Smooth muscle cell (in vitro differentiated cells): ENCODE results near the gene ALOX5AP. TPM values are rescaled to one million over a fixed set of nuclear protein-coding genes. Genes with fewer than 3 reads are reported as not detected.

ENCODE experiments used
- DNase-seq: peaks from one replicate; lab custom pipeline; 2025; ENCODE audit not compliant: unreplicated experiment; lab: John Stamatoyannopoulos, UW
- H2AFZ ChIP-seq: fragments of 200-600 bp; sonication (generic); 2 replicates; pipeline ENCODE4 v1.6.0; 2016; ENCODE audit warnings: antibody characterized with exemption, low read depth, mild to moderate bottlenecking
- H3F3A ChIP-seq: fragments of 200-600 bp; sonication (generic); 2 replicates; pipeline ENCODE4 v1.6.0; 2017; ENCODE audit warnings: antibody characterized with exemption, low read depth
- H3K27ac ChIP-seq: fragments of 200-600 bp; sonication (generic); 2 replicates; pipeline ENCODE4 v1.5.1; 2016; ENCODE audit warnings: low read depth, mild to moderate bottlenecking
- H3K27me3 ChIP-seq: fragments of 200-600 bp; sonication (generic); 2 replicates; pipeline ENCODE4 v1.6.1; 2016; ENCODE audit warnings: low read depth, mild to moderate bottlenecking
- H3K36me3 ChIP-seq: fragments of 200-600 bp; sonication (generic); 2 replicates; pipeline ENCODE4 v1.5.1; 2016; ENCODE audit warnings: low read depth
- H3K4me1 ChIP-seq: fragments of 200-600 bp; sonication (generic); 2 replicates; pipeline ENCODE4 v1.5.1; 2016; ENCODE audit warnings: low read depth
- H3K4me2 ChIP-seq: fragments of 200-600 bp; sonication (generic); 2 replicates; pipeline ENCODE4 v1.6.0; 2016; ENCODE audit warnings: mild to moderate bottlenecking
- H3K4me3 ChIP-seq: fragments of 200-600 bp; sonication (generic); 2 replicates; pipeline ENCODE4 v1.5.1; 2016; ENCODE audit warnings: mild to moderate bottlenecking
- H3K79me2 ChIP-seq: fragments of 200-600 bp; sonication (generic); 2 replicates; pipeline ENCODE4 v1.6.0; 2016; ENCODE audit warnings: low read depth, mild to moderate bottlenecking
- H3K9ac ChIP-seq: fragments of 200-600 bp; sonication (generic); 2 replicates; pipeline ENCODE4 v1.6.0; 2016; ENCODE audit warnings: low read depth
- H3K9me3 ChIP-seq: fragments of 200-600 bp; sonication (generic); replicated peaks from 2 replicates; pipeline ENCODE4 v1.5.1; 2016; ENCODE audit warnings: low read depth
- H4K20me1 ChIP-seq: fragments of 200-600 bp; sonication (generic); 2 replicates; pipeline ENCODE4 v1.6.0; 2016; ENCODE audit warnings: low read depth
- CTCF ChIP-seq: fragments of 200-600 bp; sonication (generic); IDR thresholded peaks from 2 replicates; pipeline ENCODE4 v1.5.1; 2017; ENCODE audit warnings: borderline replicate concordance, mild to moderate bottlenecking, antibody characterized with exemption; ENCODE audit not compliant: insufficient read depth, poor library complexity, severe bottlenecking
- WGBS: methylation state at CpG from one replicate; pipeline ENCODE4 v1.1.7; 2016; ENCODE audit warnings: low lambda C conversion rate; 5-methylcytosine and 5-hydroxymethylcytosine counted together
- polyA plus RNA-seq: library from polyadenylated mRNA; unstranded; fragments of >200 nt; fragmentation: Nextera tagmentation; extraction: Ambion mirVana; gene quantifications from 2 replicates; pipeline ENCODE4 v1.2.1, GENCODE V29; 2016
- total RNA-seq: library from RNA; depleted of rRNA; stranded (reverse); fragments of >200 nt; gene quantifications from 2 replicates; pipeline ENCODE4 v1.2.3, GENCODE V29; 2014

Gene ALOX5AP
- total and polyA plus RNA-seq, 2 experiments from 2014 or later = 0.22 TPM; not detected in 1

DNA sequence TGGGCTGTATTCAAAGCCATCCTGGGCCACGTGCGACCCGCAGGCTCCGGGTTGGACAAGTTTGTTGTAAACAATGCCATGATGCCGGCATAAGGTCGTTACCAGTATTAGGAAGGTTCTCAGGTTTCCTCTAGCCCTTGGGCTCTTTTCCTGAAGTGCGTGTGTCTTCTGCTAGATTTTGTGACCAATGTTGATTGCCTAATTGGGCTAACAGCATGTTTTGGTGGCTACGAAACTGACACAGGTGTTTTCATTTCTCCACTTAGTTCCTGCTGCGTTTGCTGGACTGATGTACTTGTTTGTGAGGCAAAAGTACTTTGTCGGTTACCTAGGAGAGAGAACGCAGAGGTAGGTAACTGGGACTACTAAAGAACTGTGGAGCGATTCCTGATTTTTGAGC is 20.3 kb downstream of the ALOX5AP start:
- H2AFZ ChIP-seq = no peak overlapping the region
- no peaks in the 10 kb centered on the region for H3K4me1 ChIP-seq
- H3F3A ChIP-seq = no peaks in the 10 kb centered on the region
- no peaks in the 10 kb centered on the region for H3K79me2 ChIP-seq
- no peaks in the 10 kb centered on the region for H3K9me3 ChIP-seq
- H3K36me3 ChIP-seq = no peaks in the 10 kb centered on the region
- no peak overlapping the region for H3K4me3 ChIP-seq
- TF ChIP-seq CTCF = no peak
- DNase-seq = no peak
- H3K9ac ChIP-seq = no peak overlapping the region
- no peak overlapping the region for H3K27ac ChIP-seq
- no peaks in the 10 kb centered on the region for H4K20me1 ChIP-seq
- no peak overlapping the region for H3K4me2 ChIP-seq
- no peaks in the 10 kb centered on the region for H3K27me3 ChIP-seq
- WGBS = 82% methylated on average over 12 of the region's 12 CpGs

- no peak overlapping the region for H3K9ac ChIP-seq
- H3K4me2 ChIP-seq = peak overlapping the region; percentile 33
- H3K27ac ChIP-seq = no peak overlapping the region
- no peaks in the 10 kb centered on the region for H3F3A ChIP-seq
- 27% methylated on average over 9 of the region's 9 CpGs for WGBS
- no peaks in the 10 kb centered on the region for H4K20me1 ChIP-seq
- no peak for DNase-seq
- no peaks in the 10 kb centered on the region for H3K9me3 ChIP-seq
- no peak for TF ChIP-seq CTCF
- no peaks in the 10 kb centered on the region for H3K4me1 ChIP-seq
- no peaks in the 10 kb centered on the region for H3K79me2 ChIP-seq
- H2AFZ ChIP-seq = no peak overlapping the region
- no peaks in the 10 kb centered on the region for H3K27me3 ChIP-seq
- H3K4me3 ChIP-seq = no peak overlapping the region
- H3K36me3 ChIP-seq = no peaks in the 10 kb centered on the region
Observed at GRCh38 chr13:30757026-30757742, 21.8 kb downstream of the ALOX5AP start.

DNA sequence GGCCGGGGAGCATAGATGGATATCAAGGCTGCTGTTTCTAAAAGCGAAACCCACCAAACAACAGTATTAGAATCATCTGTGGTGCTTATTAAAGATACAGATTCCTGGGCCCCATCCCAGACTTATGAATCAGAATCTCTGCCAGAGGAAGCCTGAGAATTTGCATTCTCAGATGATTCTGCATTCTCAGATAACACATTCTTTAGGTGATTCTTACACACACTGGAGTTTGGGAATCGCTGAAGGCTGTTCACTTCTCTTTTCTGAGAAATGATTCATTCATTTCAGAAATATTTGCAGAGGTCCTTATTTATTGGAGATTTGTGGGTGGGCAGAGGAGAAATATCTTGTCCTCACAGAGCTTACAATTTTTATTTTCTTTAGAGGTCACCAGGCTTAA is 24.4 kb downstream of the ALOX5AP start:
- 81% methylated on average over 3 of the region's 3 CpGs for WGBS
- no peaks in the 10 kb centered on the region for H3K4me1 ChIP-seq
- no peaks in the 10 kb centered on the region for H3K36me3 ChIP-seq
- DNase-seq = no peak
- H3K9ac ChIP-seq = no peak overlapping the region
- no peaks in the 10 kb centered on the region for H3F3A ChIP-seq
- H3K9me3 ChIP-seq = no peaks in the 10 kb centered on the region
- H3K4me2 ChIP-seq = no peak overlapping the region
- H3K27me3 ChIP-seq = no peaks in the 10 kb centered on the region
- H3K27ac ChIP-seq = no peak overlapping the region
- H3K4me3 ChIP-seq = no peak overlapping the region
- TF ChIP-seq CTCF = no peak
- H4K20me1 ChIP-seq = no peaks in the 10 kb centered on the region
- no peak overlapping the region for H2AFZ ChIP-seq
- H3K79me2 ChIP-seq = no peaks in the 10 kb centered on the region

DNA sequence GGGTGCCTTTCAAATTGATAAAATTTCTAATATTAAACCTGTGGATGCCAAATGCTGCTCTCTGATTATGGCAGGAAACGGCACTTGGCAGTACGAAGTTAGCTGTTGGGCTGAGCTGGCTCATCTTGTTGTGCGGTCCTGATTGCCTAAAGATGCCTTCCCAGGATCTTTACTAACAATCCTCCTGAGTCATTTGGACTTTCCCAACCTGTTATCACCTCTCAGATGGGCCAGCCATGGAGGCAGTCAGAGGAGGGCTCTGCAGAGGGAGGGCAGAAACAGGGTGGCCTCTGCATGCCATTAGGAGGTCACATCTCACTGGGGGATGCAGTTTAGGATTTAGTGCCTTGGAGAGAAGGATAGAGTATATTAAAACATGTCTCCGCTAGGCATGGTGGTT is 27.3 kb downstream of the ALOX5AP start:
- no peak for TF ChIP-seq CTCF
- no peak for DNase-seq
- H3K4me2 ChIP-seq = no peak overlapping the region
- H3K36me3 ChIP-seq = no peaks in the 10 kb centered on the region
- 92% methylated on average over 4 of the region's 4 CpGs for WGBS
- H3K27me3 ChIP-seq = no peaks in the 10 kb centered on the region
- no peaks in the 10 kb centered on the region for H3K4me1 ChIP-seq
- no peaks in the 10 kb centered on the region for H4K20me1 ChIP-seq
- no peak overlapping the region for H3K4me3 ChIP-seq
- H3F3A ChIP-seq = peaks cover 1% of the 10 kb centered on the region
- no peak overlapping the region for H2AFZ ChIP-seq
- H3K79me2 ChIP-seq = no peaks in the 10 kb centered on the region
- no peak overlapping the region for H3K27ac ChIP-seq
- H3K9ac ChIP-seq = no peak overlapping the region
- no peaks in the 10 kb centered on the region for H3K9me3 ChIP-seq
